ENCODE measurements around the gene RPS21.
A peak's percentile ranks its signal among the peaks of the same experiment; 100 is the strongest.

The RPS21 gene

GRCh38 chr20:62381202-62381797 is 5.6 kb upstream of the RPS21 start:
- DNase-seq: no peak

GRCh38 chr20:62381842-62382241 is 5.1 kb upstream of the RPS21 start:
- no peak for DNase-seq

GRCh38 chr20:62382306-62383198 is 4.4 kb upstream of the RPS21 start:
- peak; percentile 60 to 81 for DNase-seq

- DNase-seq: no peak
Measured at GRCh38 chr20:62387219-62387913, 463 bp downstream of the RPS21 start.

DNA sequence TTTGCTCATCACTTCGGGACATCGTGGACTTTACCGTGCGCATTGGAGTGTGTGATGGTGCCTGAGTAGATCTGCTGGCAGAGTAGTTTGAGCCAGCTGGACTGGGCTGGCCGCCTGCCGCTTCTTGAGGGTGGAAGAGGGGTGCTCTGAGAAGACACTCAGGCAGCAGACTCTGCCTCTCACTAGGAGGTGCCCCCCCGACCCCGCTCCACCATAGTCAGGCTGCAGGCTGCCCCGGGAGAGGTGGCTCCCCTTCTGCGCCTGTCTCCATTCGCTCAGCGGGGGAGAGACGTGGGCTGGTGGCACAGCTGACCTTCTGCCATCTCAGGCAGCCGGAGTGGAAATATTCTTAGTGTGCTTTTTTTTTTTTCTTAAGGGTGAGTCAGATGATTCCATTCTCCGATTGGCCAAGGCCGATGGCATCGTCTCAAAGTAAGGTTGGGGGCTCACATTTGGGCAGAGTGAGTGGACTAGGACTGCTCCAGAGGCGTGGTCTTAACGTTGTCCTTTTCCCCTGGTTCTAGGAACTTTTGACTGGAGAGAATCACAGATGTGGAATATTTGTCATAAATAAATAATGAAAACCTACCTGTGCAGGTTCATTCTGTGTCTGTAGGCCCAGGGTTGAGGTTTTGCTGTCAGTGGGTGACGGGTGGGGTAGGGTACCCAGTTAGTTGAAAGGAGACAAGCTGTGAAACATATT is 1.2 kb downstream of the RPS21 start:
- no peak for DNase-seq

DNA sequence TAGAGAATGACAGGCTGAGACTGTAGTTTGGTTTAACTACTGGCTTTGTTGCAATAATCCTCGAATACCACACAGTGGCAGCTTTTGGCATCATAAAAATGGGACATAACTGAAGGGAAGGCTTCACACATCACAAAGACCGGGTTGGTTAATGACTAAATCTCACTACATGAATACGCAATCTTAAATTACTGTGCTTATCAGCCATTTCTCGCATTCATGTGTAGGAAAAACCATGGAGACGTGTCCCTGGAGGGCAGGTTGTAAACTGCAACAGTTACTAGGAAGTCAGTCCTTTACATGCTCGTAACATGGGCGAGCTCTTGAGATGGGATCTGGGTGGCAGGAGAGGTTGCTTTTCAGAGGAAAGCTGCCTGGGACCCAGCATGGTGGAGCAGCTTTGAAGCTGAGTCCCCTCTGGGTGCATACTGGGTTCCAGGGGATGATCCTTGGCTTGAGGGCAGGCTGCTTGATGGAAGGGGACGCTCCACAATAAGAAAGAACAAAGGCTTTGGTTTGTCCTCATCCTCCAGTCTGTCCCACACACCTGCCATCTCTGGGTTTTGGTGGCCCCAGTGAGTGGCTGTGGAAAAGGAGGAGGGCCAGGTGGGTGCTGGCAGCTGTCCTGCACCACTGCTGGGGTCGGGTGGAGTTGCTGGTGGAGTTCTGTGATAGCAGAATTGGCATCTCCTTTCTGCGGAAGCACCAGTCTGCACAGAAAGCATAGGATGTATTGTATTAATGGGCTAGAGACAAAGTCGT is 2.1 kb downstream of the RPS21 start:
- DNase-seq: no peak

- no peak for DNase-seq
Measured at GRCh38 chr20:62389601-62390087, 2.7 kb downstream of the RPS21 start.

- no peak for DNase-seq
Measured at GRCh38 chr20:62390317-62391164, 3.6 kb downstream of the RPS21 start.

DNA sequence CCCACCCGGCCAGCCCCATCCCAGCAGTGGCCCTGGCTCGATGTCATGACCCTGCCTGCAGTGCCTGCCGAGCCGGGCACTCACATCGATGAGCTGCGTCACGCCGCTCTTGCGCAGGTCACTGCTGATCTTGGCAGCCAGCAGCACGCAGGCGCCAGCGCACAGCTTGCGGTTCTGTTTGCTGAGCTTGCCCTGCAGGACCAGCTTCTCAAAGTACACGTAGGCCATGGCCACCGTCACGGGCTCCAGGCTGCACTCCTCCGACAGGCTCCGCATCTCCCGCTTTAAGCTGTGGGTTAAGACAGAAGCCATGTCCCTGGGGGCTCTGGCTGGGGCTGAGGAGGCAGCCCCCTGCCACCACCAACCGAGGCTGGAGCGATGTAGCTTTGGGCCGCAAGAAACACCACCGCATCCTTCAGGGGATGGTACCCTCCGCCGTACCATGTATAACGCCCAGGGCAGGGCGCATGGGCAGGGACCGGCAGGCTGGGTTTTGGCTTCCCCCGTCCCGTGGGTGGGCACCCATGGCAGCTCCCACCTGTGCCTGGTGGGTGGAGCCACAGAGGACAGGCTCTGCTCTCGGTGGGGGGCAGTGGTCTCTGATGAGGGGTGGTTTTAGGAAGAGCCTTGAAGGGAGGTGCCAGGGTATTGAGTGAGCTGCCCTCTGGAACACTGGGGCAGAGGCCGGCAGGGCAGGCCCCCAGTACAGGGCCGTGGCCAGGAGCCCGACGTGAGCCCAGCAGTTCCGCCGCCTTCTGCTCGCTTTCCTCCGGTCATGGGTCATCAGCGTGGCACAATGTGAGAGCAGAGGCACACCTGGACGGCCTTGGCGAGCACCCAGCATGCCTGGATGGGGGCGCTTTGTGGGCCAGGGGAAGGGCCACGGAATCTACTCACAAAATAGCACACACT is 4.5 kb downstream of the RPS21 start:
- DNase-seq: no peak

DNA sequence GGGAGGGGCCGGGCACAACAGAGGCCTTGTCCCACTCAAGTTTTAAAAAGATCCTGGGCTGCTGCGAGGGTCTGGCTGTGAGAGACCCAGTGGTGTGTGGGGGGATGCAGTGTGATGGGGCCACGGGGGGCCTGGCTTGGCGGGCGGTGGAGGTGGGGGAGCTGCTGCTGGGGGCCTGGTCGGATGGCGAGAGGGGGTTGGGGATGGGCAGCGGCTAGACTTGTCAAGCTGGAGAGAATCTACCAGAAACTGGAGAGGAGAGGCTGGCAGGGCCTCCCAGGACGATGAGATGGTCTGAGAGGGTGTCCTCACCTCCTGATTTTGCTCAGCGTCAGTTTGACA is 5.1 kb downstream of the RPS21 start:
- DNase-seq: no peak

DNA sequence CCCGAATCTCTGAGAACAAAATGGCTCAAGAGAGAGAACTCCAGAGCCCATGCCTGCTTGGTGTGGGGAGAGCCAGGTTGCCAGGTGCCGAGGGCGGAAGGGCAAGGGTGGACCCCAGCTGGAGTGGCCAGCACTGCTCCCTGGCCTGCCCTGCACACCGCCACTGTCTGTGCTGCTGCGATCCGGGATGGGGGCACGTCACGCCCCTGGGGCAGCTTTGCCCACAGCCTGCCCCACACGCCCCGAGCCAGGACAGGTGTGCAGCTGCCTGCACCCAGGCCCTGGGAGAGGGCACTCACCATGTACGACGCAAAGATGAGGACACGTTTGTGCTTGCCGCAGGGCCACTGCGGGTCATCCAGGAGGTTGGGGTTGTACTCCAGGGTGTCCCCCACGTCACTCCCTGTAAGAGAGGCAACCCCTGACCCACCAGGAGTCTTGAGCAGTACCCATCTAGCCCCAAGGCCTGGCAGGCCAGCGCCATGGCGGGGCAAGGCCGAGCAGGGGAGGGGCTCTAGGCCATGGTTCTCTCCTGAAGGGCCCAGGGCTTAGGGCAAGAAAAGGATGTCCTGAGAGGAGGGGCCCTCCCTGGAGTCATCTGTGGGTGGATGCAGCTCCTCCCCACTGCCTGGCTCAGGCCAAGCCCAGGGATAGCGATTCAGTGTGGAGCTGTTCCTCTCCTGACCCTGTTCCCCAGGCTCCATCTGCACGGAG is 5.9 kb downstream of the RPS21 start:
- no peak for DNase-seq

DNA sequence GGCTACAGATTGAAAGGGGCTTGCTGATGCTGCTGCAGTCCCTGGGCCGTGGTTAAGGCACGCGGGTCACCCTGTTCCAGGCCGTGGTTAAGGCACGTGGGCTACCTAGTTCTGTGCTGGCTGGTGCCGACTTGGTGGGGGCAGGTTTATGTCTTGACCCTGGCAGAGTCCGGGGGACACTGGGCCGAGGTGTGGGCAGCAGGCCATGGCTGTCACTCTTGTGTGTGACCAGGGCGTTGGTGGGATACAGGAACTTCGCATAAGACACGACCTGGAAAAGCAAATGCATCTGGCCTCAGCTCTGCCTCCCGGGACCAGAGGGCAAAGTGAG is 6.4 kb downstream of the RPS21 start:
- no peak for DNase-seq

DNA sequence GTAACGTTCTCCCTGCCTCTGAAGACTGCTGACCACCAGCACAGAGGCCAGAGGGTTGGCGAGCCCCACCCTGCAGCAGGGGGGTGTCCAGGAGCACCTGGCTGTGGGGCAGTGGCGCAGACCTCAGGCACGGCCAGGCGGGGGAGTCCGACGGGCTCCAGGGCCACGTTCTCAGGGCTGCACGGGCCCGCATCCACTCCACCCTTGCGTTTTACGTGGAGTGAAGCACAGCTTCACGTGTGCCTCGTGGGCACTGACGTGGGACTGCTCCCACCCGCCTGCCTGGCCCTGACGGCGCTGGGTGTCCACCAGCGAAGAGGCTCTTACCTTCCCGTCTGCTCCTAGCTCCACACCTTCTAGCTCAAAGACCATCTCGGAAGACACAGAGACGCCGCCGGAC is 6.9 kb downstream of the RPS21 start:
- no peak for DNase-seq

- no peak for DNase-seq
Measured at GRCh38 chr20:62394248-62395245, 7.6 kb downstream of the RPS21 start.

- no peak for DNase-seq
Measured at GRCh38 chr20:62395311-62396242, 8.7 kb downstream of the RPS21 start.

GRCh38 chr20:62396367-62397239 is 9.7 kb downstream of the RPS21 start:
- no peak for DNase-seq
